ENCODE results near the gene EHD1. TPM values are rescaled to one million over a fixed set of nuclear protein-coding genes. Genes with fewer than 3 reads are reported as not detected.
A peak's percentile ranks its signal among the peaks of the same experiment; 100 is the strongest.

EHD1 gene
- total RNA-seq, 1 experiment from 2014 or later: 110 TPM

- H3K27me3 ChIP-seq (ENCODE audit: insufficient read depth, low read depth): no peaks in the 10 kb centered on the region
- BruUV-seq (replicated peaks): TSS peak; percentile 15
- peaks cover 57% of the 10 kb centered on the region for H3K79me2 ChIP-seq (ENCODE audit: low read depth)
- peak overlapping the region; percentile 18; the same call in 1 of the 2 replicates for H3K4me3 ChIP-seq
- peak overlapping the region; percentile 75 for H3K4me2 ChIP-seq
- TF ChIP-seq EZH2 (IDR thresholded peaks at IDR 0.05; ENCODE audit: low read depth): no peak
- no peak for TF ChIP-seq CTCF (conservative IDR thresholded peaks at IDR 0.05)
- H3K9me3 ChIP-seq (ENCODE audit: insufficient read depth, low read depth): no peaks in the 10 kb centered on the region
- peak; percentile 96 to 99 for DNase-seq
- CTCF ChIA-PET: interaction anchor here (0.6 to 1.3 kb wide), 7 partner anchors 9 to 159 kb away, joined by 3 to 6 read pairs (median 4); partner anchors contain the start of genes ARL2 and EHD1
- peaks cover 75% of the 10 kb centered on the region for H3F3A ChIP-seq (ENCODE audit: insufficient read depth, low read depth)
- H4K20me1 ChIP-seq (ENCODE audit: insufficient read depth): no peaks in the 10 kb centered on the region
- H3K27ac ChIP-seq: peak overlapping the region; percentile 84
- no peaks in the 10 kb centered on the region for H3K9me2 ChIP-seq (ENCODE audit: insufficient read depth)
- H3K36me3 ChIP-seq (ENCODE audit: low read depth): peaks cover 22% of the 10 kb centered on the region; the same call in 1 of the 2 replicates
- POLR2A ChIA-PET (ENCODE audit: unreplicated experiment): interaction anchor here (0.5 to 1.2 kb wide), 7 partner anchors 11 to 117 kb away, joined by 3 to 8 read pairs (median 4); partner anchors contain the start of gene MAJIN
- H3K4me1 ChIP-seq (replicated peaks; ENCODE audit: insufficient read depth): peaks cover 88% of the 10 kb centered on the region
- H2AFZ ChIP-seq: no peak overlapping the region
- intact Hi-C loops (cut with micrococcal nuclease; ENCODE audit: unreplicated experiment): loop anchor here (1.0 kb wide), 2 partner anchors 13 to 22 kb away; no protein-coding TSS in a partner anchor
These were observed 23.6 kb downstream of the EHD1 start for GRCh38 chr11:64854534-64855502.

- BruUV-seq (replicated peaks): no TSS peak
- Histone ChIP-seq H2AFZ (no peak overlapping the region), H3F3A (ENCODE audit: insufficient read depth, low read depth) (peaks cover 69% of the 10 kb centered on the region), H3K9me2 (ENCODE audit: insufficient read depth) (no peaks in the 10 kb centered on the region), H3K79me2 (ENCODE audit: low read depth) (peaks cover 52% of the 10 kb centered on the region), H3K36me3 (ENCODE audit: low read depth) (peaks cover 20% of the 10 kb centered on the region; the same call in 1 of the 2 replicates), H3K27me3 (ENCODE audit: insufficient read depth, low read depth) (no peaks in the 10 kb centered on the region), H3K4me1 (replicated peaks; ENCODE audit: insufficient read depth) (peaks cover 92% of the 10 kb centered on the region), H4K20me1 (ENCODE audit: insufficient read depth) (no peaks in the 10 kb centered on the region), H3K27ac (peak overlapping the region; percentile 84), H3K4me3 (peak overlapping the region; percentile 18; the same call in 1 of the 2 replicates), H3K4me2 (peak overlapping the region; percentile 75), H3K9me3 (ENCODE audit: insufficient read depth, low read depth) (no peaks in the 10 kb centered on the region)
- no peak for DNase-seq
- intact Hi-C loops (cut with micrococcal nuclease; ENCODE audit: unreplicated experiment): no loop called here
- ChIA-PET POLR2A (ENCODE audit: unreplicated experiment) (no interaction called here), CTCF (no interaction called here)
- TF ChIP-seq CTCF (conservative IDR thresholded peaks at IDR 0.05): no peak
- no peak for TF ChIP-seq EZH2 (IDR thresholded peaks at IDR 0.05; ENCODE audit: low read depth)
These were observed 24.3 kb downstream of the EHD1 start for GRCh38 chr11:64854157-64854533.

DNA sequence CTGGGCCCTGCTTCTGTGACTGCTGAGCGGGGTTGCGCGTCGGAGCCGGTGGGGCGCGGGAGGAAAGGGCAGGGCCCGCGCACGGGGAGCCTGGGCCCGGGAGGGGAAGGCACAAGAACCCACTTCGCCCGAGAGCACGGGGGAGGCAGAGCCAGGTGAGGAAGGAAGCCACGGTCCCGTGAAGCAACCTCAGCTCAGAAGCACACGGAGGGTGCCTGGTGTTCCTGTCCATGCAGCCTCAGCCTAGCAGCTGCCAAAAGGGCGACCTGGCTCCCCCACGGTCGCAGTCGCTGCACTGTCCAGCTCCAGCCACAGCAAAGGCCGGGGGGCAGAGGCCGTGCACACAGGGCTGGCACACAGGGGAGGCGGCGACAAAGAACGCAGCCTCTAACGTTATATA lies 24.7 kb downstream of the EHD1 start:
- Histone ChIP-seq H3K27me3 (ENCODE audit: insufficient read depth, low read depth) (no peaks in the 10 kb centered on the region), H3K27ac (0 out of 2 replicates have a peak overlapping the region, but pooled peaks have one; percentile 84), H3K4me3 (no peak overlapping the region), H3K4me1 (replicated peaks; ENCODE audit: insufficient read depth) (peaks cover 96% of the 10 kb centered on the region), H3K9me2 (ENCODE audit: insufficient read depth) (no peaks in the 10 kb centered on the region), H4K20me1 (ENCODE audit: insufficient read depth) (no peaks in the 10 kb centered on the region), H3K4me2 (no peak overlapping the region), H3K9me3 (ENCODE audit: insufficient read depth, low read depth) (no peaks in the 10 kb centered on the region), H2AFZ (no peak overlapping the region), H3F3A (ENCODE audit: insufficient read depth, low read depth) (peaks cover 66% of the 10 kb centered on the region), H3K36me3 (ENCODE audit: low read depth) (peaks cover 18% of the 10 kb centered on the region; the same call in 1 of the 2 replicates), H3K79me2 (ENCODE audit: low read depth) (peaks cover 50% of the 10 kb centered on the region)
- no peak for TF ChIP-seq EZH2 (IDR thresholded peaks at IDR 0.05; ENCODE audit: low read depth)
- no peak for TF ChIP-seq CTCF (conservative IDR thresholded peaks at IDR 0.05)
- no TSS peak for BruUV-seq (replicated peaks)
- DNase-seq: no peak
- intact Hi-C loops (cut with micrococcal nuclease; ENCODE audit: unreplicated experiment): no loop called here
- POLR2A ChIA-PET (ENCODE audit: unreplicated experiment): no interaction called here
- CTCF ChIA-PET: interaction anchor here (0.7 to 1.2 kb wide), 2 partner anchors 34 to 41 kb away, joined by 3 to 8 read pairs; no protein-coding TSS in a partner anchor

Measured in PC-9 (cell line).